Trophoblast cell (in vitro differentiated cells and primary cell): ENCODE results near the gene ZNF234.
A peak's percentile ranks its signal among the peaks of the same experiment; 100 is the strongest.
"Not testable (repeated sequence)": the region's sequence is repeated elsewhere in the genome, so short reads cannot be mapped to it uniquely, and the experiment has no call there.

ENCODE experiments used
- DNase-seq, 2 donors: peaks; one replicate each; pipeline ENCODE4 v3.0.0-alpha.2; 2016
- H2AFZ ChIP-seq: 2 replicates; pipeline ENCODE4 v1.6.1; 2013; ENCODE audit warnings: low read length, moderate library complexity, mild to moderate bottlenecking; ENCODE audit not compliant: insufficient read depth, poor library complexity
- H2AK5ac ChIP-seq: 2 replicates; pipeline ENCODE4 v1.6.1; 2013; ENCODE audit warnings: mild to moderate bottlenecking, low read length
- H2BK120ac ChIP-seq: 2 replicates; pipeline ENCODE4 v1.6.1; 2013; ENCODE audit warnings: low read length, mild to moderate bottlenecking, moderate library complexity; ENCODE audit not compliant: insufficient read depth, poor library complexity
- H2BK12ac ChIP-seq: 2 replicates; pipeline ENCODE4 v1.6.1; 2013; ENCODE audit warnings: mild to moderate bottlenecking, low read length, moderate library complexity
- H2BK5ac ChIP-seq: 2 replicates; pipeline ENCODE4 v1.6.1; 2013; ENCODE audit warnings: low read length, low read depth, moderate library complexity, mild to moderate bottlenecking; ENCODE audit not compliant: poor library complexity
- H3K14ac ChIP-seq: 2 replicates; pipeline ENCODE4 v1.6.1; 2013; ENCODE audit warnings: mild to moderate bottlenecking, low read length
- H3K18ac ChIP-seq: 2 replicates; pipeline ENCODE4 v1.6.1; 2013; ENCODE audit warnings: mild to moderate bottlenecking, low read length
- H3K23ac ChIP-seq: 2 replicates; pipeline ENCODE4 v1.6.1; 2013; ENCODE audit warnings: low read length
- H3K27ac ChIP-seq: 2 replicates; pipeline ENCODE4 v1.5.1; 2013; ENCODE audit warnings: low read depth, mild to moderate bottlenecking, inconsistent platforms, low read length, moderate library complexity
- H3K27me3 ChIP-seq: 2 replicates; pipeline ENCODE4 v1.6.1; 2013; ENCODE audit warnings: inconsistent platforms, mild to moderate bottlenecking, low read length, moderate library complexity; ENCODE audit not compliant: insufficient read depth
- H3K36me3 ChIP-seq, 2 experiments: 1 replicate in 1 of 2; 2 replicates in 1 of 2; pipeline ENCODE4 v1.6.1; 2013; ENCODE audit warnings: low read length in 2 of 2, mild to moderate bottlenecking in 2 of 2, moderate library complexity in 1 of 2; ENCODE audit not compliant: insufficient read depth in 2 of 2, control insufficient read depth in 1 of 2
- H3K4ac ChIP-seq: 2 replicates; pipeline ENCODE4 v1.6.1; 2013; ENCODE audit warnings: low read depth, mild to moderate bottlenecking, low read length, moderate library complexity
- H3K4me1 ChIP-seq, 2 experiments: 1 replicate in 1 of 2; 2 replicates in 1 of 2; pipeline ENCODE4 v1.6.1; 2013; ENCODE audit warnings: low read length in 2 of 2, mild to moderate bottlenecking in 2 of 2, moderate library complexity in 1 of 2; ENCODE audit not compliant: insufficient read depth in 2 of 2, control insufficient read depth in 1 of 2
- H3K4me2 ChIP-seq: 2 replicates; pipeline ENCODE4 v1.6.1; 2013; ENCODE audit warnings: inconsistent platforms, mild to moderate bottlenecking, low read length, moderate library complexity
- H3K4me3 ChIP-seq: 2 replicates; pipeline ENCODE4 v1.5.1; 2013; ENCODE audit warnings: mild to moderate bottlenecking, low read depth, low read length, inconsistent platforms
- H3K79me1 ChIP-seq: one replicate; pipeline ENCODE4 v1.6.1; 2013; ENCODE audit warnings: low read length
- H3K79me2 ChIP-seq: 2 replicates; pipeline ENCODE4 v1.6.1; 2013; ENCODE audit warnings: low read length, mild to moderate bottlenecking; ENCODE audit not compliant: control insufficient read depth, insufficient read depth, poor library complexity
- H3K9ac ChIP-seq: 2 replicates; pipeline ENCODE4 v1.6.1; 2013; ENCODE audit warnings: mild to moderate bottlenecking, low read length
- H3K9me3 ChIP-seq: 2 replicates; pipeline ENCODE4 v1.6.1; 2013; ENCODE audit warnings: low read depth, mild to moderate bottlenecking, control low read depth, inconsistent platforms, low read length; ENCODE audit not compliant: insufficient read depth
- H4K12ac ChIP-seq: 2 replicates; pipeline ENCODE4 v1.6.1; 2013; ENCODE audit warnings: low read depth, mild to moderate bottlenecking, low read length, moderate library complexity
- H4K8ac ChIP-seq: 2 replicates; pipeline ENCODE4 v1.6.1; 2013; ENCODE audit warnings: low read depth, mild to moderate bottlenecking, low read length, moderate library complexity
- H4K91ac ChIP-seq: one replicate; pipeline ENCODE4 v1.6.1; 2013; ENCODE audit warnings: low read depth, mild to moderate bottlenecking, low read length, moderate library complexity
- WGBS: extraction: QIAGEN DNeasy Blood & Tissue Kit; methylation state at CpG from one replicate; pipeline ENCODE4 v1.1.7; 2013; ENCODE audit warnings: missing lambda C conversion rate; ENCODE audit not compliant: insufficient read length, insufficient coverage; ENCODE audit errors: extremely low coverage; 5-methylcytosine and 5-hydroxymethylcytosine counted together

ZNF234 gene

GRCh38 chr19:44164327-44164672 lies 22.9 kb downstream of the ZNF234 start:
- no peak overlapping the region for H2BK5ac ChIP-seq
- no peak overlapping the region for H3K23ac ChIP-seq
- H3K79me2 ChIP-seq = peaks cover 3% of the 10 kb centered on the region
- peaks cover 7% of the 10 kb centered on the region for H3K79me1 ChIP-seq
- H3K18ac ChIP-seq = no peak overlapping the region
- peak overlapping the region; percentile 29 for H3K27ac ChIP-seq
- H4K91ac ChIP-seq = peak overlapping the region; percentile 60
- H3K4ac ChIP-seq = no peak overlapping the region
- H3K14ac ChIP-seq = no peak overlapping the region
- peaks cover 0 to 8% of the 10 kb centered on the region in 2 experiments for H3K36me3 ChIP-seq
- H3K4me1 ChIP-seq = peaks cover 5 to 6% of the 10 kb centered on the region in 2 experiments
- no peak overlapping the region for H3K4me3 ChIP-seq
- H2BK12ac ChIP-seq = no peak overlapping the region
- peak overlapping the region; percentile 63 for H2AFZ ChIP-seq
- no peaks in the 10 kb centered on the region for H3K27me3 ChIP-seq
- no peak overlapping the region for H2AK5ac ChIP-seq
- no peak for DNase-seq
- peak overlapping the region; percentile 93 for H4K8ac ChIP-seq
- H3K4me2 ChIP-seq = peak overlapping the region; percentile 56
- H4K12ac ChIP-seq = peak overlapping the region; percentile 48
- no peak overlapping the region for H3K9ac ChIP-seq
- no peak overlapping the region for H2BK120ac ChIP-seq
- no CpG with 5 or more reads among the region's 3 CpGs for WGBS
- H3K9me3 ChIP-seq = no peaks in the 10 kb centered on the region

GRCh38 chr19:44164673-44165512 lies 23.5 kb downstream of the ZNF234 start, which contains the start of gene ZNF226:
Gene ZNF226, plus strand, starts transcription at chr19:44165100. Its CDS starts 4,981 bp downstream, at chr19:44170081.
- H2AK5ac ChIP-seq = no peak within 1 kb of the TSS
- H3K79me2 ChIP-seq = peaks cover 3% of the 10 kb centered on the region
- no CpG with 5 or more reads among the region's 32 CpGs for WGBS
- H3K4me1 ChIP-seq = peaks cover 5 to 6% of the 10 kb centered on the region in 2 experiments
- no peak within 1 kb of the TSS for H2BK12ac ChIP-seq
- peak within 1 kb of the TSS; percentile 94 for H3K4me2 ChIP-seq
- H3K9me3 ChIP-seq = no peaks in the 10 kb centered on the region
- H4K12ac ChIP-seq = peak within 1 kb of the TSS; percentile 91
- H3K18ac ChIP-seq = peak within 1 kb of the TSS; percentile 38
- peak within 1 kb of the TSS; percentile 94 for H4K8ac ChIP-seq
- peaks cover 0 to 12% of the 10 kb centered on the region in 2 experiments for H3K36me3 ChIP-seq
- H3K79me1 ChIP-seq = peaks cover 7% of the 10 kb centered on the region
- peak within 1 kb of the TSS; percentile 75 for H3K14ac ChIP-seq
- H2AFZ ChIP-seq = peak within 1 kb of the TSS; percentile 95
- H3K9ac ChIP-seq = peak within 1 kb of the TSS; percentile 85
- H2BK5ac ChIP-seq = no peak within 1 kb of the TSS
- H3K4ac ChIP-seq = peak within 1 kb of the TSS; percentile 53
- peak within 1 kb of the TSS; percentile 53 for H2BK120ac ChIP-seq
- peak within 1 kb of the TSS; percentile 84 for H3K4me3 ChIP-seq
- H3K27me3 ChIP-seq = no peaks in the 10 kb centered on the region
- peak within 1 kb of the TSS; percentile 29 for H3K27ac ChIP-seq
- no peak within 1 kb of the TSS for H3K23ac ChIP-seq
- peak; percentile 95 to 98 for DNase-seq
- peak within 1 kb of the TSS; percentile 60 for H4K91ac ChIP-seq

GRCh38 chr19:44170660-44171059 lies 29.3 kb downstream of the ZNF234 start:
- not testable (repeated sequence) for H4K8ac ChIP-seq, DNase-seq, H3K27ac ChIP-seq, H3K4me1 ChIP-seq, H4K12ac ChIP-seq, H3K23ac ChIP-seq, H3K4me3 ChIP-seq, H4K91ac ChIP-seq, H3K18ac ChIP-seq, H3K79me1 ChIP-seq, H3K27me3 ChIP-seq, H3K79me2 ChIP-seq, H3K14ac ChIP-seq, H3K4me2 ChIP-seq, H3K9ac ChIP-seq, H2AK5ac ChIP-seq, H2BK12ac ChIP-seq, H3K4ac ChIP-seq, H3K9me3 ChIP-seq, H2AFZ ChIP-seq, H2BK120ac ChIP-seq, H2BK5ac ChIP-seq
- peaks cover 12 to 34% of the 10 kb centered on the region in 2 experiments for H3K36me3 ChIP-seq
- WGBS = no CpG with 5 or more reads among the region's 6 CpGs

- no peak overlapping the region for H3K4me2 ChIP-seq
- no peak overlapping the region for H2BK12ac ChIP-seq
- H2BK5ac ChIP-seq = no peak overlapping the region
- H3K27ac ChIP-seq = no peak overlapping the region
- H3K79me1 ChIP-seq = no peaks in the 10 kb centered on the region
- H3K27me3 ChIP-seq = no peaks in the 10 kb centered on the region
- H3K14ac ChIP-seq = no peak overlapping the region
- H3K9me3 ChIP-seq = peaks cover 3% of the 10 kb centered on the region
- H3K79me2 ChIP-seq = no peaks in the 10 kb centered on the region
- H4K8ac ChIP-seq = no peak overlapping the region
- H3K36me3 ChIP-seq = peaks cover 8 to 37% of the 10 kb centered on the region in 2 experiments
- no peak overlapping the region for H2AFZ ChIP-seq
- H2BK120ac ChIP-seq = no peak overlapping the region
- WGBS = no CpG with 5 or more reads among the region's 3 CpGs
- H4K12ac ChIP-seq = no peak overlapping the region
- no peak overlapping the region for H3K23ac ChIP-seq
- no peak overlapping the region for H3K9ac ChIP-seq
- H4K91ac ChIP-seq = no peak overlapping the region
- no peak overlapping the region for H3K4ac ChIP-seq
- H3K4me1 ChIP-seq = no peaks in the 10 kb centered on the region
- no peak for DNase-seq
- no peak overlapping the region for H2AK5ac ChIP-seq
- no peak overlapping the region for H3K4me3 ChIP-seq
- no peak overlapping the region for H3K18ac ChIP-seq
These were observed 35.2 kb downstream of the ZNF234 start for GRCh38 chr19:44176590-44176989.
